Measurements from ENCODE around the gene WDR70. TPM values are rescaled to one million over a fixed set of nuclear protein-coding genes. Genes with fewer than 3 reads are reported as not detected.

Gene WDR70
- total and polyA plus RNA-seq, 2 of the 8 experiments (the other 6 are each of a cell fraction or from before 2014, with no cell fraction given): 10.6 to 37.4 TPM

- Histone ChIP-seq H3K4me2 (ENCODE audit: insufficient read depth in 1 of 2, low read depth in 2 of 2, low read length in 2 of 2) (no peak overlapping the region), H3K4me1 (replicated peaks in 1 of 4; ENCODE audit: control insufficient read depth in 3 of 4, insufficient read depth in 4 of 4, low read length in 3 of 4) (no peaks in the 10 kb centered on the region), H3K27ac (ENCODE audit: low read depth, low read length) (no peak overlapping the region), H4K91ac (replicated peaks; ENCODE audit: insufficient read length, low read length) (no peak overlapping the region), H2AK5ac (ENCODE audit: low read depth, low read length) (no peak overlapping the region), H4K5ac (ENCODE audit: insufficient read length, low read depth, low read length) (no peak overlapping the region), H3K4ac (replicated peaks; ENCODE audit: insufficient read length, low read depth, low read length) (no peak overlapping the region), H3K36me3 (ENCODE audit: control insufficient read depth in 2 of 4, insufficient read depth in 4 of 4, low read length in 3 of 4) (no peaks in the 10 kb centered on the region), H3K56ac (replicated peaks; ENCODE audit: insufficient read length, low read depth, low read length) (no peak overlapping the region), H2BK12ac (ENCODE audit: low read depth, low read length) (no peak overlapping the region), H4K20me1 (replicated peaks in 1 of 2; ENCODE audit: control insufficient read depth in 1 of 2, insufficient read depth in 2 of 2, low read length in 2 of 2) (no peaks in the 10 kb centered on the region), H3K18ac (ENCODE audit: extremely low read depth, low read length) (no peak overlapping the region), H2BK120ac (replicated peaks; ENCODE audit: low read depth, low read length) (no peak overlapping the region), H2BK15ac (ENCODE audit: low read length) (no peak overlapping the region), H3K4me3 (ENCODE audit: extremely low read depth in 1 of 4, insufficient read depth in 2 of 4, low read depth in 3 of 4, low read length in 4 of 4) (no peak overlapping the region), H3K23ac (ENCODE audit: insufficient read length) (no peak overlapping the region), H3K9ac (replicated peaks in 1 of 4; ENCODE audit: extremely low read depth in 1 of 4, low read depth in 3 of 4, low read length in 3 of 4) (no peak overlapping the region), H2BK20ac (ENCODE audit: low read length) (no peak overlapping the region), H3K23me2 (ENCODE audit: low read depth, low read length) (no peaks in the 10 kb centered on the region), H3K9me3 (ENCODE audit: insufficient read depth in 2 of 2, low read depth in 1 of 2, low read length in 1 of 2) (no peaks in the 10 kb centered on the region), H3K79me1 (ENCODE audit: low read depth, low read length) (no peaks in the 10 kb centered on the region), H4K8ac (ENCODE audit: extremely low read depth, insufficient read depth, low read length) (no peak overlapping the region), H2BK5ac (ENCODE audit: low read depth, low read length) (no peak overlapping the region), H2AFZ (ENCODE audit: low read length) (no peak overlapping the region), H3K79me2 (ENCODE audit: control insufficient read depth in 1 of 2, insufficient read depth in 2 of 2, low read length in 2 of 2) (no peaks in the 10 kb centered on the region), H3K14ac (ENCODE audit: insufficient read length) (no peak overlapping the region), H3K27me3 (replicated peaks in 1 of 4; ENCODE audit: control insufficient read depth in 3 of 4, extremely low read depth in 1 of 4, insufficient read depth in 3 of 4, low read length in 3 of 4) (no peaks in the 10 kb centered on the region)
- ChIA-PET POLR2A (ENCODE audit: partially characterized antibody) (no interaction called here), CTCF (ENCODE audit: partially characterized antibody) (interaction anchor here (1.1 kb wide), 1 partner anchor 132 kb away, joined by 3 read pairs; no protein-coding TSS in a partner anchor)
- TF ChIP-seq SUZ12 (IDR thresholded peaks at IDR 0.05; ENCODE audit: low read length) (no peak), NRF1 (IDR thresholded peaks at IDR 0.05; ENCODE audit: low read depth, low read length) (no peak), CBX8 (IDR thresholded peaks at IDR 0.05; ENCODE audit: borderline replicate concordance, low read depth, low read length) (no peak), SIX5 (IDR thresholded peaks at IDR 0.05; ENCODE audit: low read depth, low read length) (no peak), FOSL1 (IDR thresholded peaks at IDR 0.05; ENCODE audit: insufficient read depth, low read depth, low read length) (no peak), TAF7 (optimal IDR thresholded peaks at IDR 0.05; ENCODE audit: borderline replicate concordance, low read depth, low read length) (no peak), KDM5A (IDR thresholded peaks at IDR 0.05; ENCODE audit: low read length) (no peak), KDM1A (IDR thresholded peaks at IDR 0.05; ENCODE audit: borderline replicate concordance, low read length) (no peak), EZH2 (IDR thresholded peaks at IDR 0.05; ENCODE audit: low read depth, low read length, severe bottlenecking) (no peak), RXRA (IDR thresholded peaks at IDR 0.05; ENCODE audit: insufficient read depth, low read depth, low read length) (no peak), POU5F1 (IDR thresholded peaks at IDR 0.05; ENCODE audit: low read depth, low read length) (no peak), SAP30 (IDR thresholded peaks at IDR 0.05; ENCODE audit: insufficient read depth, insufficient replicate concordance, low read length) (no peak), RNF2 (IDR thresholded peaks at IDR 0.05; ENCODE audit: borderline replicate concordance, low read depth, low read length, missing control alignments, poor library complexity, severe bottlenecking) (no peak)
- WGBS, 2 experiments (ENCODE audit: extremely low coverage in 1 of 2, insufficient coverage in 1 of 2, insufficient read length in 1 of 2, insufficient replicate concordance in 2 of 2, low coverage in 1 of 2, low lambda C conversion rate in 2 of 2, missing lambda C conversion rate in 1 of 2): 95% methylated on average over 1 of the region's 1 CpG; no CpG with 5 or more reads in 1 of the 2 experiments
- FAIRE-seq (no peak), DNase-seq (ENCODE audit: low read depth in 1 of 2, low spot score in 2 of 2) (no peak)
These were observed 227.0 kb downstream of the WDR70 start for GRCh38 chr5:37606148-37606547.
